ENCODE results near the gene ZNF419.
"Not testable (repeated sequence)": the region's sequence is repeated elsewhere in the genome, so short reads cannot be mapped to it uniquely, and the experiment has no call there.

- TF ChIP-seq POLR2AphosphoS5, POLR2A (IDR thresholded peaks at IDR 0.05): not testable (repeated sequence)
Observed at GRCh38 chr19:57518021-57518420, 30.5 kb downstream of the ZNF419 start.

Data from suprapubic skin (tissue), 4 donors.